ENCODE data around the gene EIF4E3.

- no peak for TF ChIP-seq CTCF (IDR thresholded peaks at IDR 0.05; ENCODE audit: insufficient read depth, low read depth, low read length)
- no peak for TF ChIP-seq EZH2 (IDR thresholded peaks at IDR 0.05; ENCODE audit: insufficient read depth, low read length)
These were observed 31.6 kb downstream of the EIF4E3 start for GRCh38 chr3:71693641-71694040.

All from astrocyte (in vitro differentiated cells and primary cell).